ENCODE results near the gene JMJD4.

Gene JMJD4

GRCh38 chr1:227734856-227735538 lies at the start of gene JMJD4, which contains the start of gene SNAP47:
Gene JMJD4, minus strand, starts transcription at chr1:227735302. Its CDS starts 29 bp downstream, at chr1:227735273.
Gene SNAP47, plus strand, starts transcription at chr1:227735435. Its CDS starts 12,302 bp downstream, at chr1:227747737.
- in situ Hi-C loops (cut with HindIII; ENCODE audit: low pct_unique_long_range_greater_than_20kb, low sequenced_read_pairs), result no loop called here

GRCh38 chr1:227782226-227782625 lies 47.1 kb upstream of the JMJD4 start:
- in situ Hi-C loops (cut with HindIII; ENCODE audit: low pct_unique_long_range_greater_than_20kb, low sequenced_read_pairs), result no loop called here
- no peak for TF ChIP-seq JUND (IDR thresholded peaks at IDR 0.05; ENCODE audit: low read depth)
- no peak for DNase-seq (ENCODE audit: low read depth in 1 of 2, low spot score in 1 of 2)

More at GRCh38 chr1:227734856-227735538, at the start of gene JMJD4, which contains the start of gene SNAP47:
- no peak for TF ChIP-seq JUND (IDR thresholded peaks at IDR 0.05; ENCODE audit: low read depth)
- DNase-seq (ENCODE audit: low read depth in 1 of 2, low spot score in 1 of 2), result peak; percentile 94 to 97

GRCh38 chr1:227781314-227781930 lies 46.3 kb upstream of the JMJD4 start:
- in situ Hi-C loops (cut with HindIII; ENCODE audit: low pct_unique_long_range_greater_than_20kb, low sequenced_read_pairs), result no loop called here
- no peak for DNase-seq (ENCODE audit: low read depth in 1 of 2, low spot score in 1 of 2)
- TF ChIP-seq JUND (IDR thresholded peaks at IDR 0.05; ENCODE audit: low read depth), result no peak

- in situ Hi-C loops (cut with HindIII; ENCODE audit: low pct_unique_long_range_greater_than_20kb, low sequenced_read_pairs), result no loop called here
Observed at GRCh38 chr1:227780101-227781044, 45.3 kb upstream of the JMJD4 start.

GRCh38 chr1:227779685-227780084 lies 44.6 kb upstream of the JMJD4 start:
- in situ Hi-C loops (cut with HindIII; ENCODE audit: low pct_unique_long_range_greater_than_20kb, low sequenced_read_pairs), result no loop called here
- TF ChIP-seq JUND (IDR thresholded peaks at IDR 0.05; ENCODE audit: low read depth), result no peak
- DNase-seq (ENCODE audit: low read depth in 1 of 2, low spot score in 1 of 2), result no peak

More at GRCh38 chr1:227780101-227781044, 45.3 kb upstream of the JMJD4 start:
- TF ChIP-seq JUND (IDR thresholded peaks at IDR 0.05; ENCODE audit: low read depth), result no peak
- DNase-seq (ENCODE audit: low read depth in 1 of 2, low spot score in 1 of 2), result no peak

DNA sequence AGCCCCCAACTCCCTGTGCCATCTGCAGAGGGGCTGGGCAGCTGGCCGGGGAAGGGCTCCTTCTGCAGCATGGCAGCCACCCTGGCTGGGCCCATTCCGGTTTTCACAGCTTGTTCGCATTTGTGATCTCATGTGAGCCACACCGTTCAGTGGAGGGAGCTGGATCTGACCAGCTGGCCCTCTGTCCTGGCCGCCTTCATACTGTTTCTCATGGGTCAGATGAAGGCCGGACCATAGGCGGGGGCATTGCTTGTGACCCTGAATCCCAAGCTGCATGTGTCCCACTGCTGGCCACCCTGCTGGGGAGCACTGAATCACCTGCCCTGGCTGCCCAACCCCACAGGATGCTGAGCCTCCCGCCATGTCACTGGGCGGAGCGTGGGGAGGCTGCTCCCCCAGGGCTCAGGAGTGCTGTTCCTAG lies 43.9 kb upstream of the JMJD4 start:
- in situ Hi-C loops (cut with HindIII; ENCODE audit: low pct_unique_long_range_greater_than_20kb, low sequenced_read_pairs), result no loop called here
- no peak for TF ChIP-seq JUND (IDR thresholded peaks at IDR 0.05; ENCODE audit: low read depth)
- DNase-seq (ENCODE audit: low read depth in 1 of 2, low spot score in 1 of 2), result no peak

DNA sequence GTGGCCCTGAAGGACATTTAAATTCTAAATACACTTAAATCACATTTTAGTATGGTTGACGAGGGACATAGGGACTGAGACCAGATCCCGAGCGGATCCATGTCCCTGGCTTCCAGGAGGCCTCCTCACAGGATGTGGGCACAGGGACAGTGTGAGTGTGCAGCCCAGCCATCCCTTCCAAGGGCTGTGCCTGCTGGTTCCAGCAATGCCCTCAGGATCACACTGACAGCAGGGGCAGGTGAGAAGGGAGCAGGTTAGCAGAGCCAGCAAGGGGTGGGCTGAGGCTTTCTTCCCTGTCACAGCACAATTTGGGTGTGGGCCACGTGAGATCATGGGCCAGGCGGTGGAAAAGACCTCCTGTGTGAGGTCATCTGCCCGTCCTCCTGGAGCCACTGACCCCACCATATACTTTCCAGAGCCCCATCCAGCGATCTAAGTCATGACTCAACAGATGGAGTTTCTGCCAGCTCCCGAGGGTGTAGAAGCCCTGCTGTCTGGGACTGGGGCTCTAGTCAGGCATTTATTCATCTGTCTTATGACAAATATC lies 43.4 kb upstream of the JMJD4 start:
- in situ Hi-C loops (cut with HindIII; ENCODE audit: low pct_unique_long_range_greater_than_20kb, low sequenced_read_pairs), result no loop called here
- no peak for DNase-seq (ENCODE audit: low read depth in 1 of 2, low spot score in 1 of 2)

GRCh38 chr1:227777646-227778045 lies 42.5 kb upstream of the JMJD4 start:
- in situ Hi-C loops (cut with HindIII; ENCODE audit: low pct_unique_long_range_greater_than_20kb, low sequenced_read_pairs), result no loop called here
- TF ChIP-seq JUND (IDR thresholded peaks at IDR 0.05; ENCODE audit: low read depth), result no peak
- DNase-seq (ENCODE audit: low read depth in 1 of 2, low spot score in 1 of 2), result no peak

More for the DNA sequence above, 43.4 kb upstream of the JMJD4 start:
- no peak for TF ChIP-seq JUND (IDR thresholded peaks at IDR 0.05; ENCODE audit: low read depth)

GRCh38 chr1:227777156-227777555 lies 42.1 kb upstream of the JMJD4 start:
- no peak for DNase-seq (ENCODE audit: low read depth in 1 of 2, low spot score in 1 of 2)
- in situ Hi-C loops (cut with HindIII; ENCODE audit: low pct_unique_long_range_greater_than_20kb, low sequenced_read_pairs), result no loop called here
- no peak for TF ChIP-seq JUND (IDR thresholded peaks at IDR 0.05; ENCODE audit: low read depth)

DNA sequence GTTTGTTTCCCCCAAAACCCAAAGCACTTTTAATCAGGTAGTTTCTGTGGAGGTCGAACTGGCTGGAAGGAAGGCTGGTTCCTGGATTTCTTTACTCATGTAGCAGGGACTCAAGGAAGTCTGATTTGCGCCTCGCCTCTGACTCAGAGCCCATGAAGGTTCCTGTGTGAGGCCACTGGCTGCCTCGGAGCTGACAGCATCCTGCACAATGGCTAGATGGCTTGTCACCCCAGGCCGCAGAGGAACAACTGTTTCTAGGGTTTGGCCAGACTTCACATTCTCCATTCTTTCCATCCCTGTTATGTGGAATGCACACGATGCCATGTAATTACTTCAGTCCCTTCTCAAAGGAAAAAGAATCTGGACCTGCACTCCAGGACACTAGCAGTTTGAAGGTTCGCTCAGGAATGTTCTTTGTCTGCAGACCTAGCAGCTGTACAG lies 41.2 kb upstream of the JMJD4 start:
- in situ Hi-C loops (cut with HindIII; ENCODE audit: low pct_unique_long_range_greater_than_20kb, low sequenced_read_pairs), result no loop called here
- no peak for DNase-seq (ENCODE audit: low read depth in 1 of 2, low spot score in 1 of 2)
- TF ChIP-seq JUND (IDR thresholded peaks at IDR 0.05; ENCODE audit: low read depth), result no peak

DNA sequence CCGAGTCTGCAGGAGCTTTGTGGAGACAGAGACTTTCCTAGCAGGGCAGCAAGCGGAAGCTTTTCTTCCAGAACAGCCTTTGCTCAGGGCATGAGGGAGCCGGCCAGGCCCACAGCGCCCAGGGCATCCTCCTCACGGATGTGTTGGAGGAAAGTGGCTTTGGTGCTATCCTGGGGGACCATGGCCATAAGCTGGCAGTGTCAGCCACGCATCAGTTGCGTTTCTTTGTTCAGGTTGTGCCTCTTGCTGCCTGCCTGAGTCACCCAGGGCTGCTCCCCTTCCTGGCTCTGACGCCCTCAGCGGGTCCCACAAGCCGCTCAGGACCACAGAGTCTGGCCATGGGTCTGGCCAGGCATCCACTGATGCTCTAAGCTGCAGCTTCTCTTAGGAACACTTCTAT lies 40.7 kb upstream of the JMJD4 start:
- no peak for TF ChIP-seq JUND (IDR thresholded peaks at IDR 0.05; ENCODE audit: low read depth)
- no peak for DNase-seq (ENCODE audit: low read depth in 1 of 2, low spot score in 1 of 2)
- in situ Hi-C loops (cut with HindIII; ENCODE audit: low pct_unique_long_range_greater_than_20kb, low sequenced_read_pairs), result no loop called here
